ENCODE results near the gene KRT80. TPM values are rescaled to one million over a fixed set of nuclear protein-coding genes. Genes with fewer than 3 reads are reported as not detected.
"Not testable (repeated sequence)": the region's sequence is repeated elsewhere in the genome, so short reads cannot be mapped to it uniquely, and the experiment has no call there.

The KRT80 gene
- 39.5 TPM for total RNA-seq

- peak; percentile 85 for DNase-seq
Measured at GRCh38 chr12:52191841-52192791, at the start of gene KRT80. TSS of gene KRT80 (minus strand) at chr12:52192014. CDS start at chr12:52191902, 112 bp downstream.

GRCh38 chr12:52241205-52241842 is 49.5 kb upstream of the KRT80 start:
- DNase-seq = no peak

GRCh38 chr12:52240247-52240646 is 48.4 kb upstream of the KRT80 start:
- not testable (repeated sequence) for DNase-seq

- no peak for DNase-seq
Measured at GRCh38 chr12:52239767-52240166, 48.0 kb upstream of the KRT80 start.

- no peak for DNase-seq
Measured at GRCh38 chr12:52238916-52239646, 47.3 kb upstream of the KRT80 start.

GRCh38 chr12:52238207-52238840 is 46.5 kb upstream of the KRT80 start:
- DNase-seq = no peak

GRCh38 chr12:52236386-52237050 is 44.7 kb upstream of the KRT80 start:
- DNase-seq = no peak

- DNase-seq = no peak
Measured at GRCh38 chr12:52235822-52236361, 44.1 kb upstream of the KRT80 start.

- no peak for DNase-seq
Measured at GRCh38 chr12:52235001-52235764, 43.4 kb upstream of the KRT80 start.

GRCh38 chr12:52234223-52234810 is 42.5 kb upstream of the KRT80 start:
- no peak for DNase-seq

- no peak for DNase-seq
Measured at GRCh38 chr12:52233462-52234207, 41.8 kb upstream of the KRT80 start.

- no peak for DNase-seq
Measured at GRCh38 chr12:52232674-52233461, 41.1 kb upstream of the KRT80 start, which contains the start of gene KRT7. TSS of gene KRT7 (plus strand) at chr12:52233243. CDS start at chr12:52233297, 54 bp downstream.

- no peak for DNase-seq
Measured at GRCh38 chr12:52232203-52232673, 40.4 kb upstream of the KRT80 start.

- DNase-seq = no peak
Measured at GRCh38 chr12:52231305-52232202, 39.7 kb upstream of the KRT80 start.

- DNase-seq = no peak
Measured at GRCh38 chr12:52230364-52231281, 38.8 kb upstream of the KRT80 start.

- no peak for DNase-seq
Measured at GRCh38 chr12:52229836-52230343, 38.1 kb upstream of the KRT80 start.

Measured in skin of body (tissue), 2 donors.